Measurements from ENCODE around the gene GOLGA6L2.
"Not testable (repeated sequence)": the region's sequence is repeated elsewhere in the genome, so short reads cannot be mapped to it uniquely, and the experiment has no call there.

The GOLGA6L2 gene

GRCh38 chr15:23424111-23424904 lies 22.7 kb downstream of the GOLGA6L2 start:
- DNase-seq (ENCODE audit: low read depth), result no peak

- DNase-seq (ENCODE audit: low read depth), result no peak
Measured at GRCh38 chr15:23422946-23423708, 23.9 kb downstream of the GOLGA6L2 start.

GRCh38 chr15:23422099-23422945 lies 24.7 kb downstream of the GOLGA6L2 start:
- DNase-seq (ENCODE audit: low read depth), result no peak

GRCh38 chr15:23420806-23421575 lies 26.1 kb downstream of the GOLGA6L2 start:
- DNase-seq (ENCODE audit: low read depth), result no peak

- no peak for DNase-seq (ENCODE audit: low read depth)
Measured at GRCh38 chr15:23416349-23417276, 30.4 kb downstream of the GOLGA6L2 start.

GRCh38 chr15:23415866-23416265 lies 31.2 kb downstream of the GOLGA6L2 start:
- not testable (repeated sequence) for DNase-seq (ENCODE audit: low read depth)

- DNase-seq (ENCODE audit: low read depth), result no peak
Measured at GRCh38 chr15:23415321-23415865, 31.6 kb downstream of the GOLGA6L2 start.

- DNase-seq (ENCODE audit: low read depth), result not testable (repeated sequence)
Measured at GRCh38 chr15:23412881-23413600, 34.0 kb downstream of the GOLGA6L2 start.

GRCh38 chr15:23411841-23412240 lies 35.2 kb downstream of the GOLGA6L2 start:
- no peak for DNase-seq (ENCODE audit: low read depth)

GRCh38 chr15:23403550-23403949 lies 43.5 kb downstream of the GOLGA6L2 start:
- no peak for DNase-seq (ENCODE audit: low read depth)

- DNase-seq (ENCODE audit: low read depth), result no peak
Measured at GRCh38 chr15:23402544-23402943, 44.5 kb downstream of the GOLGA6L2 start.

GRCh38 chr15:23402140-23402539 lies 44.9 kb downstream of the GOLGA6L2 start:
- DNase-seq (ENCODE audit: low read depth), result no peak

GRCh38 chr15:23401627-23402026 lies 45.4 kb downstream of the GOLGA6L2 start:
- no peak for DNase-seq (ENCODE audit: low read depth)

GRCh38 chr15:23399207-23399606 lies 47.8 kb downstream of the GOLGA6L2 start:
- not testable (repeated sequence) for DNase-seq (ENCODE audit: low read depth)

GRCh38 chr15:23398357-23398756 lies 48.7 kb downstream of the GOLGA6L2 start:
- DNase-seq (ENCODE audit: low read depth), result not testable (repeated sequence)

- DNase-seq (ENCODE audit: low read depth), result no peak
Measured at GRCh38 chr15:23397779-23398178, 49.3 kb downstream of the GOLGA6L2 start.

- no peak for DNase-seq (ENCODE audit: low read depth)
Measured at GRCh38 chr15:23395832-23396231, 51.2 kb downstream of the GOLGA6L2 start.

GRCh38 chr15:23395030-23395692 lies 51.9 kb downstream of the GOLGA6L2 start:
- no peak for DNase-seq (ENCODE audit: low read depth)
